ENCODE measurements around the gene GALNT7.

DNA sequence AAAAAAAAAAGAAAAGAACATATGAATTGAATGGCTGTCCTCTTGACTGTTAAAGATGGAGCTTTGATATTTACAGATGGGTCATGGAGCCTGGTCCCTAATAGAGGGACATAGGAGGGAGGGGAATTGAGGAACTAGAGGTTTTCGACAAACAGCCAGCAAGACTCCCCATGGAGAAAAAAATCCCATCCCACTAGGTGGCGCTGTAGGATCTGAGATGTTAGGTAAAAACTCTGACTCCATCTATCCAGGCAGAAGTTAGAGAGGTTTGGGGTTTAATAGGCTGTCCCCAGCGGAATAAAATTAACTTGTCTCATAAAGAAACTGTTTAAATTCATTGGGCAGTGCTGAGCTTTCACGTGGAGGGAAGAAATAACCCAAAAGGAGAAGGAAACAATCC is 119.7 kb downstream of the GALNT7 start:
- TF ChIP-seq POLR2A (IDR thresholded peaks at IDR 0.05), result no peak
- TF ChIP-seq, protein P1, sequence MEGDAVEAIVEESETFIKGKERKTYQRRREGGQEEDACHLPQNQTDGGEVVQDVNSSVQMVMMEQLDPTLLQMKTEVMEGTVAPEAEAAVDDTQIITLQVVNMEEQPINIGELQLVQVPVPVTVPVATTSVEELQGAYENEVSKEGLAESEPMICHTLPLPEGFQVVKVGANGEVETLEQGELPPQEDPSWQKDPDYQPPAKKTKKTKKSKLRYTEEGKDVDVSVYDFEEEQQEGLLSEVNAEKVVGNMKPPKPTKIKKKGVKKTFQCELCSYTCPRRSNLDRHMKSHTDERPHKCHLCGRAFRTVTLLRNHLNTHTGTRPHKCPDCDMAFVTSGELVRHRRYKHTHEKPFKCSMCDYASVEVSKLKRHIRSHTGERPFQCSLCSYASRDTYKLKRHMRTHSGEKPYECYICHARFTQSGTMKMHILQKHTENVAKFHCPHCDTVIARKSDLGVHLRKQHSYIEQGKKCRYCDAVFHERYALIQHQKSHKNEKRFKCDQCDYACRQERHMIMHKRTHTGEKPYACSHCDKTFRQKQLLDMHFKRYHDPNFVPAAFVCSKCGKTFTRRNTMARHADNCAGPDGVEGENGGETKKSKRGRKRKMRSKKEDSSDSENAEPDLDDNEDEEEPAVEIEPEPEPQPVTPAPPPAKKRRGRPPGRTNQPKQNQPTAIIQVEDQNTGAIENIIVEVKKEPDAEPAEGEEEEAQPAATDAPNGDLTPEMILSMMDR (IDR thresholded peaks at IDR 0.05), result peak in 2 of 5 experiments; percentile 21 to 40

Data from tibial nerve (tissue), 3 donors.